ENCODE data around the gene PAF1.

DNA sequence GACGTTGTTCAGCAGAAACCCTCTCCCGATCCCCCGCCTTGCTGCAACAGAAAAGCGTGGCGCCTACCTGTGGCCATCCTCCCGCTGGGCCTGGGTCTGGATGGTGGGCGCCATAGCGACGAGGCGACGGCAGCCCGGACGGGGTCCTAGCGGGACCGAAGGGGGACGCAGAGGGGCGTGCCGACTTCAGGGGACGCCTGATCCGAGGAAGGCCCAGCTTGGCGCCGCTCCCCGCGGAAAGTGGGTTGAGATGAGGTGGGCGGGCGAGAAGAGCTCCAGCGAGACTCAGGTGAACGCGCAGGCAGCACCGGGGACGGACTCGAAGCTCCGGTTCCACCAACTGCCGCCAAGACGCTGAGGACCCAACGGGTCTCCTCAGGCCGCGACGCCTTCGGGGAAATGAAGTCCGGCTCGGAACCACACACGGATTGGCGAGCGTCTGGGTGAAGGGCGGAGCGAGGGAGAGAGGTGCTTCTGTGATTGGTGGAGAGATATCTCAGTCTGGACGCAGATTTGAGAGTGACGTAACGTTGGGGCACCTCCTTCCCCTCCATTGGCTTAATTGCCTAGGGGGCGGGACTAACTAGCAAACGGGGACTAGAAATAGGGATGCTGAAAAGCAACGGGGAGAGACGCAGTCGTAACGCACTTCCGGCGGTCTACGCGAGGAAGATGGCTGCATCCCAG, at the start of gene PAF1, which contains the start of gene MED29:
- TF ChIP-seq SUZ12 (IDR thresholded peaks at IDR 0.05; ENCODE audit: extremely low read depth, insufficient read depth, insufficient read length) (no peak), ZNF274 (IDR thresholded peaks at IDR 0.05; ENCODE audit: low read depth, low read length) (no peak)
